SK-N-SH (cell line): ENCODE data around the gene CDC45. TPM values are rescaled to one million over a fixed set of nuclear protein-coding genes. Genes with fewer than 3 reads are reported as not detected.

Experiments
- CTCF ChIA-PET: fragments of 300-600, 350-600 bp; formaldehyde crosslinking; extraction: SDS; loops from one replicate; lab custom pipeline; 2021; lab: Yijun Ruan, JAX
- POLR2A ChIA-PET: fragments of 350-600 bp; sonication (Branson Sonifier 250); formaldehyde crosslinking; extraction: SDS; loops from one replicate; lab custom pipeline; 2020; ENCODE audit warnings: antibody characterized with exemption, inconsistent platforms; lab: Yijun Ruan, JAX
- DNase-seq: peaks from one replicate; pipeline ENCODE4 v3.0.0; 2012
- H2AFZ ChIP-seq: fragments of 200-600 bp; sonication (generic); 2 replicates; pipeline ENCODE4 v1.8.1; 2016; ENCODE audit warnings: antibody characterized with exemption, mild to moderate bottlenecking, low read depth
- H3F3A ChIP-seq: fragments of 200-600 bp; sonication (generic); replicated peaks from 2 replicates; pipeline ENCODE3; 2016; ENCODE audit warnings: antibody characterized with exemption, mild to moderate bottlenecking; ENCODE audit not compliant: insufficient read depth
- H3K27ac ChIP-seq, 2 experiments: fragments of 200-500 bp in 1 of 2; fragments of 200-600 bp in 1 of 2; sonication (Bioruptor generic) in 1 of 2; sonication (generic), shearing (Covaris generic) in 1 of 2; 2 replicates each; pipeline versions ENCODE4 v1.5.1 to v1.6.1; 2014 to 2016; ENCODE audit warnings: low read depth in 2 of 2, inconsistent platforms in 1 of 2, low read length in 1 of 2, mild to moderate bottlenecking in 1 of 2, mixed read lengths in 1 of 2
- H3K27me3 ChIP-seq: fragments of 200-600 bp; sonication (generic), shearing (Covaris generic); 2 replicates; pipeline ENCODE4 v1.6.1; 2016; ENCODE audit warnings: mixed run types; ENCODE audit not compliant: insufficient read depth
- H3K36me3 ChIP-seq, 2 experiments: fragments of 200-500 bp in 1 of 2; fragments of 200-600 bp in 1 of 2; sonication (Bioruptor generic) in 1 of 2; sonication (generic) in 1 of 2; replicated peaks in 1 of 2; 2 replicates each; pipeline versions ENCODE3 to v1.5.1; 2014 to 2016; ENCODE audit warnings: low read length in 1 of 2, mild to moderate bottlenecking in 1 of 2; ENCODE audit not compliant: insufficient read depth in 2 of 2, control insufficient read depth in 1 of 2
- H3K4me1 ChIP-seq, 2 experiments: fragments of 200-500 bp in 1 of 2; fragments of 200-600 bp in 1 of 2; sonication (Bioruptor generic) in 1 of 2; sonication (generic), shearing (Covaris generic) in 1 of 2; 2 replicates each; pipeline versions ENCODE4 v1.5.1 to v1.6.1; 2014 to 2016; ENCODE audit warnings: low read depth in 1 of 2, low read length in 1 of 2, mixed run types in 1 of 2; ENCODE audit not compliant: insufficient read depth in 2 of 2, control insufficient read depth in 1 of 2
- H3K4me2 ChIP-seq: fragments of 200-600 bp; sonication (generic), shearing (Covaris generic); 2 replicates; pipeline ENCODE4 v1.6.1; 2017; ENCODE audit warnings: mixed run types
- H3K4me3 ChIP-seq, 2 experiments: fragments of 200-500 bp in 1 of 2; fragments of 200-600 bp in 1 of 2; sonication (Bioruptor generic) in 1 of 2; sonication (generic), shearing (Covaris generic) in 1 of 2; 2 replicates each; pipeline versions ENCODE4 v1.5.1 to v1.8.1; 2014 to 2016; ENCODE audit warnings: low read depth in 2 of 2, inconsistent platforms in 1 of 2, low read length in 1 of 2, mild to moderate bottlenecking in 1 of 2, mixed read lengths in 1 of 2, moderate library complexity in 1 of 2
- H3K79me2 ChIP-seq: fragments of 200-600 bp; sonication (generic); 2 replicates; pipeline ENCODE4 v1.8.1; 2017; ENCODE audit warnings: mild to moderate bottlenecking; ENCODE audit not compliant: insufficient read depth
- H3K9ac ChIP-seq: fragments of 200-600 bp; sonication (generic); 2 replicates; pipeline ENCODE4 v1.6.1; 2017; ENCODE audit warnings: mixed run types
- H3K9me2 ChIP-seq: fragments of 200-600 bp; sonication (generic); 2 replicates; pipeline ENCODE4 v1.6.1; 2017; ENCODE audit warnings: mixed run types
- H3K9me3 ChIP-seq: fragments of 200-600 bp; sonication (generic); 2 replicates; pipeline ENCODE4 v1.6.1; 2017; ENCODE audit warnings: mixed run types, mild to moderate bottlenecking, moderate library complexity
- H4K20me1 ChIP-seq: fragments of 200-600 bp; sonication (generic); 2 replicates; pipeline ENCODE4 v1.6.1; 2017; ENCODE audit warnings: mild to moderate bottlenecking, mixed run types; ENCODE audit not compliant: insufficient read depth
- ELF1 ChIP-seq: IDR thresholded peaks from 2 replicates; pipeline ENCODE4 v1.4.0; 2012
- EZH2phosphoT487 ChIP-seq: fragments of 200-600 bp; sonication (generic); IDR thresholded peaks from 2 replicates; pipeline ENCODE4 v1.6.1; 2017; ENCODE audit warnings: low read depth, mixed run types, mild to moderate bottlenecking, antibody characterized with exemption, moderate library complexity, borderline replicate concordance
- FOXM1 ChIP-seq: IDR thresholded peaks from 2 replicates; pipeline ENCODE4 v1.4.0; 2012; ENCODE audit warnings: low read depth, mild to moderate bottlenecking
- GATA2 ChIP-seq: sonication (generic); formaldehyde crosslinking; IDR thresholded peaks from 2 replicates; pipeline ENCODE4 v1.5.0; 2020; ENCODE audit warnings: mild to moderate bottlenecking, missing genetic modification reagents
- JUND ChIP-seq: IDR thresholded peaks from 2 replicates; pipeline ENCODE4 v1.4.0; 2012
- MEF2A ChIP-seq: IDR thresholded peaks from 2 replicates; pipeline ENCODE4 v1.4.0; 2012; ENCODE audit warnings: low read depth, borderline replicate concordance
- MXI1 ChIP-seq: IDR thresholded peaks from 2 replicates; pipeline ENCODE4 v1.6.1; 2012; ENCODE audit warnings: mild to moderate bottlenecking, low read depth, low read length, improper control_type of control experiment
- RFX5 ChIP-seq: IDR thresholded peaks from 2 replicates; pipeline ENCODE4 v1.6.1; 2012; ENCODE audit warnings: mild to moderate bottlenecking, improper control_type of control experiment, low read length
- RXRA ChIP-seq: IDR thresholded peaks from 2 replicates; pipeline ENCODE4 v1.4.0; 2012; ENCODE audit warnings: low read depth, mild to moderate bottlenecking, borderline replicate concordance
- SMC3 ChIP-seq: IDR thresholded peaks from 2 replicates; pipeline ENCODE4 v1.6.1; 2012; ENCODE audit warnings: low read depth, low read length, improper control_type of control experiment
- TAF1 ChIP-seq: IDR thresholded peaks from 2 replicates; pipeline ENCODE4 v1.6.1; 2012; ENCODE audit warnings: low read depth, mild to moderate bottlenecking, low read length, moderate library complexity, borderline replicate concordance
- TEAD4 ChIP-seq: IDR thresholded peaks from 2 replicates; pipeline ENCODE4 v1.4.0; 2012; ENCODE audit warnings: mild to moderate bottlenecking, borderline replicate concordance; ENCODE audit not compliant: insufficient read depth
- YY1 ChIP-seq: IDR thresholded peaks from 2 replicates; pipeline ENCODE4 v1.4.0; 2012; ENCODE audit warnings: low read depth, mild to moderate bottlenecking
- WGBS: methylation state at CpG from one replicate; pipeline ENCODE4 v1.1.6; 2017; ENCODE audit warnings: low lambda C conversion rate; 5-methylcytosine and 5-hydroxymethylcytosine counted together
- polyA plus RNA-seq, 3 experiments: library from polyadenylated mRNA; depleted of rRNA; stranded (reverse); fragments of >200 nt; gene quantifications; 2 replicates each; pipeline ENCODE4 v1.2.3, GENCODE V29; 2012
- TF ChIP-seq, protein P1 (sequence below): IDR thresholded peaks from 2 replicates; pipeline ENCODE4 v1.6.1; 2012; ENCODE audit warnings: mild to moderate bottlenecking, low read depth, low read length, moderate library complexity
- TF ChIP-seq, protein P2 (sequence below): IDR thresholded peaks from 2 replicates; pipeline ENCODE4; 2012
- TF ChIP-seq, protein P3 (sequence below): IDR thresholded peaks from 2 replicates; pipeline ENCODE4 v1.4.0; 2012; ENCODE audit warnings: low read depth, borderline replicate concordance
- TF ChIP-seq, protein P4 (sequence below): IDR thresholded peaks from 2 replicates; pipeline ENCODE4 v1.4.0; 2012; ENCODE audit warnings: low read depth

The CDC45 gene
- polyA plus RNA-seq, 1 of the 3 experiments (the other 2 are of a cell fraction), result 23.6 TPM

DNA sequence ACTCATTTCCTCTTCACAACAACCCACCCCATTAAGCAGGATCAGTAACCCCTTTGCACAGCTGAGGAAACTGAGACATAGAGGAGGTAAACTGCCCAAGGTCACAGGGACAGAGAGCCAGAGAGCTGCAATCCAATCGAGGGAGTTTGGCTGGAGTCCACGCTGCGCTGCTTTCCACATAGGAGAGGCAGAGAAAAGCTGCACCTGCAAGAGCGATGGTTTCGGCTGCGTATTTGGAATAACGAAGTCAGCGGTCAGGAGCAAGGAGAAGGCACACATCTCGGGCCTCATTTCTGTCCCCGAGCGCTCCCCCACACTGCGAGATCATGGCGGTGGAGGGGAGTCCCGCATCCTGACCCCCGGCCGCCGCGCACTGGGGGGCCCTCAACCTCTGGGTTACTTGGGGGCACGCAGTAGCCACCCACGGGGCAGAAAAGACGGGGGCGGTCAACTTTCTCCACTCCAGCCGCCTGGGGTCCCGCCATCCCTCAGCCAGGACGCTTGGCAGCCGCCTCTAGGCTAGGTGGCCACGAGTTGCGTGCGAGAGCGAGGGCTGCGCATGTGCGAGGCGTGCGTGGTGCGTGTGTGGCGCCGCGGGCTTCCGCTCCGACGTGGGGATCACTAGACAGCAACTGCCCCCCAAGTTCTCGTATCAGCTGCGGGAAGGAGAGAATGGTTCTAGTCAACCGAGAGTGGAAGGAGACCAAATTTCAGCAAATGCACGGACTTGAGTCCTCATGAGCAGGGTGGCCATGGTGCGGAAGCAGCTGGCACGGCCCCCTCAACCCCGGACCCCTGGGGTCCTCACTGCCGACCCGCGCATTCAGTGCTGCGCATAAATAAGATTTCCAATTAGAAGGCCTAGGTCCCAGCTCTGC, 86.8 kb downstream of the CDC45 start:
- TF ChIP-seq YY1, result no peak
- no peak for TF ChIP-seq TAF1
- TF ChIP-seq, protein P1, sequence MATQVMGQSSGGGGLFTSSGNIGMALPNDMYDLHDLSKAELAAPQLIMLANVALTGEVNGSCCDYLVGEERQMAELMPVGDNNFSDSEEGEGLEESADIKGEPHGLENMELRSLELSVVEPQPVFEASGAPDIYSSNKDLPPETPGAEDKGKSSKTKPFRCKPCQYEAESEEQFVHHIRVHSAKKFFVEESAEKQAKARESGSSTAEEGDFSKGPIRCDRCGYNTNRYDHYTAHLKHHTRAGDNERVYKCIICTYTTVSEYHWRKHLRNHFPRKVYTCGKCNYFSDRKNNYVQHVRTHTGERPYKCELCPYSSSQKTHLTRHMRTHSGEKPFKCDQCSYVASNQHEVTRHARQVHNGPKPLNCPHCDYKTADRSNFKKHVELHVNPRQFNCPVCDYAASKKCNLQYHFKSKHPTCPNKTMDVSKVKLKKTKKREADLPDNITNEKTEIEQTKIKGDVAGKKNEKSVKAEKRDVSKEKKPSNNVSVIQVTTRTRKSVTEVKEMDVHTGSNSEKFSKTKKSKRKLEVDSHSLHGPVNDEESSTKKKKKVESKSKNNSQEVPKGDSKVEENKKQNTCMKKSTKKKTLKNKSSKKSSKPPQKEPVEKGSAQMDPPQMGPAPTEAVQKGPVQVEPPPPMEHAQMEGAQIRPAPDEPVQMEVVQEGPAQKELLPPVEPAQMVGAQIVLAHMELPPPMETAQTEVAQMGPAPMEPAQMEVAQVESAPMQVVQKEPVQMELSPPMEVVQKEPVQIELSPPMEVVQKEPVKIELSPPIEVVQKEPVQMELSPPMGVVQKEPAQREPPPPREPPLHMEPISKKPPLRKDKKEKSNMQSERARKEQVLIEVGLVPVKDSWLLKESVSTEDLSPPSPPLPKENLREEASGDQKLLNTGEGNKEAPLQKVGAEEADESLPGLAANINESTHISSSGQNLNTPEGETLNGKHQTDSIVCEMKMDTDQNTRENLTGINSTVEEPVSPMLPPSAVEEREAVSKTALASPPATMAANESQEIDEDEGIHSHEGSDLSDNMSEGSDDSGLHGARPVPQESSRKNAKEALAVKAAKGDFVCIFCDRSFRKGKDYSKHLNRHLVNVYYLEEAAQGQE, result no peak
- no peak for TF ChIP-seq JUND
- TF ChIP-seq MEF2A, result no peak
- no peak for TF ChIP-seq ELF1
- no peak for TF ChIP-seq TEAD4
- TF ChIP-seq, protein P2, sequence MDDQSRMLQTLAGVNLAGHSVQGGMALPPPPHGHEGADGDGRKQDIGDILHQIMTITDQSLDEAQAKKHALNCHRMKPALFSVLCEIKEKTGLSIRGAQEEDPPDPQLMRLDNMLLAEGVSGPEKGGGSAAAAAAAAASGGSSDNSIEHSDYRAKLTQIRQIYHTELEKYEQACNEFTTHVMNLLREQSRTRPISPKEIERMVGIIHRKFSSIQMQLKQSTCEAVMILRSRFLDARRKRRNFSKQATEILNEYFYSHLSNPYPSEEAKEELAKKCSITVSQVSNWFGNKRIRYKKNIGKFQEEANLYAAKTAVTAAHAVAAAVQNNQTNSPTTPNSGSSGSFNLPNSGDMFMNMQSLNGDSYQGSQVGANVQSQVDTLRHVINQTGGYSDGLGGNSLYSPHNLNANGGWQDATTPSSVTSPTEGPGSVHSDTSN, result no peak
- no peak for TF ChIP-seq MXI1
- no peak for TF ChIP-seq SMC3
- no peak for TF ChIP-seq FOXM1
- TF ChIP-seq, protein P3, sequence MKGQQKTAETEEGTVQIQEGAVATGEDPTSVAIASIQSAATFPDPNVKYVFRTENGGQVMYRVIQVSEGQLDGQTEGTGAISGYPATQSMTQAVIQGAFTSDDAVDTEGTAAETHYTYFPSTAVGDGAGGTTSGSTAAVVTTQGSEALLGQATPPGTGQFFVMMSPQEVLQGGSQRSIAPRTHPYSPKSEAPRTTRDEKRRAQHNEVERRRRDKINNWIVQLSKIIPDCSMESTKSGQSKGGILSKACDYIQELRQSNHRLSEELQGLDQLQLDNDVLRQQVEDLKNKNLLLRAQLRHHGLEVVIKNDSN, result no peak
- TF ChIP-seq RXRA, result no peak
- no peak for TF ChIP-seq RFX5
- no peak for TF ChIP-seq EZH2phosphoT487
- TF ChIP-seq GATA2 (CRISPR knock-in tag), result no peak
- TF ChIP-seq, protein P4, sequence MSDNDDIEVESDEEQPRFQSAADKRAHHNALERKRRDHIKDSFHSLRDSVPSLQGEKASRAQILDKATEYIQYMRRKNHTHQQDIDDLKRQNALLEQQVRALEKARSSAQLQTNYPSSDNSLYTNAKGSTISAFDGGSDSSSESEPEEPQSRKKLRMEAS, result no peak
- no peak overlapping the region for H3K4me3 ChIP-seq
- no peak overlapping the region for H3K9ac ChIP-seq
- no peak overlapping the region for H2AFZ ChIP-seq
- CTCF ChIA-PET, result interaction anchor here (1.4 kb wide), 1 partner anchor 15 kb away, joined by 4 read pairs; no protein-coding TSS in a partner anchor
- no peaks in the 10 kb centered on the region for H3K79me2 ChIP-seq
- no peaks in the 10 kb centered on the region for H3K27me3 ChIP-seq
- POLR2A ChIA-PET, result no interaction called here
- no peaks in the 10 kb centered on the region for H3K4me1 ChIP-seq
- H3K36me3 ChIP-seq, result no peaks in the 10 kb centered on the region
- no peaks in the 10 kb centered on the region for H3K9me2 ChIP-seq
- 83% methylated on average over 37 of the region's 52 CpGs for WGBS
- H4K20me1 ChIP-seq, result no peaks in the 10 kb centered on the region
- no peaks in the 10 kb centered on the region for H3F3A ChIP-seq
- DNase-seq, result no peak
- no peak overlapping the region for H3K27ac ChIP-seq
- no peaks in the 10 kb centered on the region for H3K9me3 ChIP-seq
- H3K4me2 ChIP-seq, result no peak overlapping the region
